GM19395 (cell line): ENCODE data around the gene DOCK10.

Source experiments
- ATAC-seq: cut with Tn5 transposase; IDR thresholded peaks from one replicate; pipeline ENCODE4 v1.9.1; 2021; ENCODE audit warnings: mild to moderate bottlenecking, moderate library complexity; ENCODE audit not compliant: unreplicated experiment

The DOCK10 gene

GRCh38 chr2:225042800-225043167, 516 bp upstream of the DOCK10 start:
- no peak for ATAC-seq

GRCh38 chr2:225041207-225041850, 939 bp downstream of the DOCK10 start:
- peak; percentile 67 for ATAC-seq

- peak; percentile 26 for ATAC-seq
Observed at GRCh38 chr2:225040856-225041206, 1.4 kb downstream of the DOCK10 start.

- no peak for ATAC-seq
Observed at GRCh38 chr2:225040142-225040541, 2.1 kb downstream of the DOCK10 start.

- no peak for ATAC-seq
Observed at GRCh38 chr2:225038231-225038523, 4.1 kb downstream of the DOCK10 start.

GRCh38 chr2:225037415-225038230, 4.6 kb downstream of the DOCK10 start:
- ATAC-seq: no peak

GRCh38 chr2:225036431-225036830, 5.8 kb downstream of the DOCK10 start:
- no peak for ATAC-seq

- no peak for ATAC-seq
Observed at GRCh38 chr2:225033440-225034318, 8.6 kb downstream of the DOCK10 start.

GRCh38 chr2:225032246-225032645, 10.0 kb downstream of the DOCK10 start:
- no peak for ATAC-seq

- no peak for ATAC-seq
Observed at GRCh38 chr2:225031599-225031998, 10.7 kb downstream of the DOCK10 start.

- no peak for ATAC-seq
Observed at GRCh38 chr2:225030893-225031292, 11.4 kb downstream of the DOCK10 start.

- ATAC-seq: no peak
Observed at GRCh38 chr2:225030203-225030602, 12.1 kb downstream of the DOCK10 start.

GRCh38 chr2:225028572-225028971, 13.7 kb downstream of the DOCK10 start:
- no peak for ATAC-seq

- ATAC-seq: no peak
Observed at GRCh38 chr2:225027061-225027762, 15.1 kb downstream of the DOCK10 start.

- ATAC-seq: no peak
Observed at GRCh38 chr2:225025917-225026571, 16.2 kb downstream of the DOCK10 start.

GRCh38 chr2:225022188-225022587, 20.1 kb downstream of the DOCK10 start:
- ATAC-seq: no peak

- no peak for ATAC-seq
Observed at GRCh38 chr2:225020168-225020849, 22.0 kb downstream of the DOCK10 start.

- no peak for ATAC-seq
Observed at GRCh38 chr2:225019105-225019504, 23.2 kb downstream of the DOCK10 start.

GRCh38 chr2:225017713-225018112, 24.6 kb downstream of the DOCK10 start:
- no peak for ATAC-seq

- ATAC-seq: no peak
Observed at GRCh38 chr2:225017098-225017685, 25.1 kb downstream of the DOCK10 start.
